ENCODE measurements around the gene CLCN4. TPM values are rescaled to one million over a fixed set of nuclear protein-coding genes. Genes with fewer than 3 reads are reported as not detected.

CLCN4 gene
- total and polyA plus RNA-seq, 2 of the 8 experiments (the other 6 are each of a cell fraction or from before 2014, with no cell fraction given): 3.3 to 11.2 TPM

DNA sequence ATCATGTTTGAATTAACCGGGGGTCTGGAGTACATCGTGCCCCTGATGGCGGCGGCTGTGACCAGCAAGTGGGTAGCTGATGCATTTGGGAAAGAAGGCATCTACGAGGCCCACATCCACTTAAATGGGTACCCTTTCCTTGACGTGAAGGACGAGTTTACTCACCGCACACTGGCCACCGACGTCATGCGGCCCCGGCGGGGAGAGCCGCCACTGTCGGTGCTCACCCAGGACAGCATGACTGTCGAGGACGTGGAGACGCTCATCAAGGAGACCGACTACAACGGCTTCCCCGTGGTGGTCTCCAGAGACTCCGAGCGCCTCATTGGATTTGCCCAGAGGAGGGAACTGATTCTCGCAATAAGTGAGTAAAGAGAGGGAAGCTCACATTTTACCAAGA, 56.9 kb downstream of the CLCN4 start (continued):
- TF ChIP-seq KDM1A (IDR thresholded peaks at IDR 0.05; ENCODE audit: borderline replicate concordance, low read length) (no peak), ZNF274 (IDR thresholded peaks at IDR 0.05; ENCODE audit: borderline replicate concordance, extremely low read depth, low read length) (no peak), GTF2F1 (IDR thresholded peaks at IDR 0.05; ENCODE audit: borderline replicate concordance, low read depth, low read length) (no peak), CTBP2 (IDR thresholded peaks at IDR 0.05; ENCODE audit: borderline replicate concordance, insufficient read depth, insufficient read length, low read length) (no peak), KDM5A (IDR thresholded peaks at IDR 0.05; ENCODE audit: low read length) (no peak), POU5F1 (IDR thresholded peaks at IDR 0.05; ENCODE audit: low read depth, low read length) (no peak), TEAD4 (IDR thresholded peaks at IDR 0.05; ENCODE audit: low read depth, low read length) (no peak)
